Choroid plexus epithelial cell (primary cell): Measurements from ENCODE around the gene TAF12.
"Not testable (repeated sequence)": the region's sequence is repeated elsewhere in the genome, so short reads cannot be mapped to it uniquely, and the experiment has no call there.

Source experiments
- DNase-seq: peaks from one replicate; pipeline ENCODE4 v3.0.0-alpha.2; 2010; ENCODE audit warnings: low read depth
- H3K4me3 ChIP-seq: 2 replicates; pipeline ENCODE4 v1.5.1; 2011; ENCODE audit warnings: low read depth, mild to moderate bottlenecking, control low read depth, low read length, moderate library complexity
- TF ChIP-seq, protein P1 (sequence below): conservative IDR thresholded peaks from 2 replicates; pipeline ENCODE4 v1.5.1; 2011; ENCODE audit warnings: low read depth, mild to moderate bottlenecking, control low read depth, inconsistent platforms, low read length, moderate library complexity

TAF12 gene, protein sequence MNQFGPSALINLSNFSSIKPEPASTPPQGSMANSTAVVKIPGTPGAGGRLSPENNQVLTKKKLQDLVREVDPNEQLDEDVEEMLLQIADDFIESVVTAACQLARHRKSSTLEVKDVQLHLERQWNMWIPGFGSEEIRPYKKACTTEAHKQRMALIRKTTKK

GRCh38 chr1:28642847-28643635 is at the start of gene TAF12:
TAF12 (minus strand) TSS chr1:28643067; CDS start chr1:28622081, 20,986 bp downstream.
- DNase-seq, result peak; percentile 97
- TF ChIP-seq, protein P1, sequence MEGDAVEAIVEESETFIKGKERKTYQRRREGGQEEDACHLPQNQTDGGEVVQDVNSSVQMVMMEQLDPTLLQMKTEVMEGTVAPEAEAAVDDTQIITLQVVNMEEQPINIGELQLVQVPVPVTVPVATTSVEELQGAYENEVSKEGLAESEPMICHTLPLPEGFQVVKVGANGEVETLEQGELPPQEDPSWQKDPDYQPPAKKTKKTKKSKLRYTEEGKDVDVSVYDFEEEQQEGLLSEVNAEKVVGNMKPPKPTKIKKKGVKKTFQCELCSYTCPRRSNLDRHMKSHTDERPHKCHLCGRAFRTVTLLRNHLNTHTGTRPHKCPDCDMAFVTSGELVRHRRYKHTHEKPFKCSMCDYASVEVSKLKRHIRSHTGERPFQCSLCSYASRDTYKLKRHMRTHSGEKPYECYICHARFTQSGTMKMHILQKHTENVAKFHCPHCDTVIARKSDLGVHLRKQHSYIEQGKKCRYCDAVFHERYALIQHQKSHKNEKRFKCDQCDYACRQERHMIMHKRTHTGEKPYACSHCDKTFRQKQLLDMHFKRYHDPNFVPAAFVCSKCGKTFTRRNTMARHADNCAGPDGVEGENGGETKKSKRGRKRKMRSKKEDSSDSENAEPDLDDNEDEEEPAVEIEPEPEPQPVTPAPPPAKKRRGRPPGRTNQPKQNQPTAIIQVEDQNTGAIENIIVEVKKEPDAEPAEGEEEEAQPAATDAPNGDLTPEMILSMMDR, result peak; percentile 31
- H3K4me3 ChIP-seq, result peak within 1 kb of the TSS; percentile 94

DNA sequence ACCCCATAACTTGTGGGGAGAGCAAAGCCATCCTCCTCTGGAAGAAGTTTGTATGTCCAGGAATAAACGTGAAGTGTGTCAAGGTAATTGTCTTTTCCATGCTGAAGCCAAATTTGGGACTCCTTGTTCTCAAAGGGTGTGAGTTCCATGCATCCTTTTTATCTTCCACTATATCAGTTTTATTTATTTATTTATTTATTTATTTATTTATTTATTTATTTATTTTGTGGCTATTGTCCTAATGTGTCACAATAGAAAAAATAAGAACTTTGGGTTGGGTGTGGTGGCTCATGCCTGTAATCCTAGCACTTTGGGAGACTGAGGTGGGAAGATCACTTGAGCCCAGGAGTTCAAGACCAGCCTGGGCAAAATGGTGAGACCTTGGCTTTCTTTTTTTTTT is 48.8 kb upstream of the TAF12 start:
- not testable (repeated sequence) for DNase-seq, H3K4me3 ChIP-seq

DNA sequence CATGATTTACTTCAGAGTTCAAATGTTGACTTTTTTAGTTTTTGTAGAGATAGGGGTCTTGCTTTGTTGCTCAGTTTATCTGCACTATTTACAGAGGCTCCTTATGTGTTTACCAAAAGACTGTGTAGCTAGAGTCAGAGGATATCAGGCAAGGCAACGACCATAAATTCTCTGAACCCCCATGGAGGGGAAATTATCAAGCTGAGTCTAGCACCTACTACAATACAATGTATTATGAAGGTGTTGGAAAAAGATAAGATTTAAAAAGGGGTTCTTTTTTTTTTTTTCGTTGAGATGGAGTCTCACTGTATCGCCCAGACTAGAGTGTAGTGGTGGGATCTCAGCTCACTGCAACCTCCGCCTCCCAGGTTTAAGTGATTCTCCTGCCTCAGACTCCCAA is 42.1 kb upstream of the TAF12 start:
- no peak overlapping the region for H3K4me3 ChIP-seq
- TF ChIP-seq, protein P1, result no peak
- no peak for DNase-seq

DNA sequence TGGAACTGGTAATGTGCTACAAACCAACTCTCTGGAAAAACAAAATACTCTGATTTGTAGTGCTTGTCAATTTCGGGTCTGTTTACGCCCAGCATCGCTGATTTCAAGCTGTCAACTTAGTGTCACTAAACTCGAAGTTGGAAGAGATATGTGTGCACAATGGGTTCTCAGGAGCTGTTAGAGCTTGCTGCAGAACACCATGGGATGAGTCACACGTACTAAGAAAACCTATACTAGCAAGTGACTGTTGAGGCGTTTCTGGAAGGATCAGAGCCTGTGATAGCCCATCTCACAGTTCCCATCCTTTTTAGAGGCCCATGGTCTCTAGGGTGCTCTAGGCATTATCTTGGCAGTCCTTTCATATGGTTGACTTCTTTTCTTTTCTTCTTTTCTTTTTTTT is 40.0 kb upstream of the TAF12 start:
- no peak overlapping the region for H3K4me3 ChIP-seq
- peak; percentile 24 for DNase-seq
- TF ChIP-seq, protein P1, result no peak

GRCh38 chr1:28680151-28680550 is 37.3 kb upstream of the TAF12 start:
- TF ChIP-seq, protein P1, result no peak
- peak; percentile 23 for DNase-seq
- no peak overlapping the region for H3K4me3 ChIP-seq

GRCh38 chr1:28675924-28676257 is 33.0 kb upstream of the TAF12 start:
- TF ChIP-seq, protein P1, result no peak
- H3K4me3 ChIP-seq, result no peak overlapping the region
- no peak for DNase-seq

DNA sequence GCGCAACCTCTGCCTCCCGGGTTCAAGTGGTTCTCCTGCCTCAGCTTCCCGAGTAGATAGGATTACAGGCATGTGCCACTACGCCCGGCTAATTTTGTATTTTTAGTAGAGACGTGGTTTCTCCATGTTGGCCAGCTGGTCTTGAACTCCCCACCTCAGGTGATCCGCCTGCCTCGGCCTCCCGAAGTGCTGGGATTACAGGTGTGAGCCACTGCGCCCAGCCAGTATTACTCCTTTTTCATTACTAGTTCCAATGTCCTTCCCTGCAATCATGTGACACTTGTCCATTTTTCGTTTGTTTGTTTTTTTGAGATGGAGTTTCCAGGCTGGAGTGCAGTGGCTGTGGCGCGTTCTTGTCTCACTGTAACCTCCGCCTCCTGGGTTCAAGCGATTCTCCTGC is 30.1 kb upstream of the TAF12 start:
- not testable (repeated sequence) for DNase-seq, H3K4me3 ChIP-seq

GRCh38 chr1:28671254-28671780 is 28.4 kb upstream of the TAF12 start:
- no peak for DNase-seq
- H3K4me3 ChIP-seq, result no peak overlapping the region
- TF ChIP-seq, protein P1, result no peak
